ENCODE data around the gene ACTA1. TPM values are rescaled to one million over a fixed set of nuclear protein-coding genes. Genes with fewer than 3 reads are reported as not detected.

ACTA1 gene
- 0.13 TPM in 1 of 2 replicates, not detected in the other for total RNA-seq

GRCh38 chr1:229434005-229434640, at the start of gene ACTA1:
Gene ACTA1 (minus strand): TSS chr1:229434094. CDS start chr1:229433115, 979 bp downstream.

Small RNAs within 50 kb of the gene (small RNA-seq; reads per million reads assigned to genes)
- gene RN7SKP276, result not detected
- not detected for gene RNU6-180P

Other genes with a start within 250 kb of the ACTA1 start
- 30.6 and 33.1 TPM in 2 replicates for gene RAB4A, start 163.0 kb downstream of the ACTA1 start, total RNA-seq
- 8.9 and 12.0 TPM in 2 replicates for gene CCSAP, start 91.0 kb downstream of the ACTA1 start, total RNA-seq
- 37.6 and 38.0 TPM in 2 replicates for gene NUP133, start 74.2 kb upstream of the ACTA1 start, total RNA-seq
- gene ABCB10, start 124.6 kb upstream of the ACTA1 start, total RNA-seq, result 16.3 and 16.4 TPM in 2 replicates
- gene TAF5L, start 192.0 kb upstream of the ACTA1 start, total RNA-seq, result 14.1 and 15.6 TPM in 2 replicates
- 7.3 and 8.5 TPM in 2 replicates for gene URB2, start 192.2 kb upstream of the ACTA1 start, total RNA-seq